ENCODE results near the gene ZBTB16. TPM values are rescaled to one million over a fixed set of nuclear protein-coding genes. Genes with fewer than 3 reads are reported as not detected.

The ZBTB16 gene
- total and polyA plus RNA-seq, 11 donors, result 15.3 to 130 (median 62.8) TPM

DNA sequence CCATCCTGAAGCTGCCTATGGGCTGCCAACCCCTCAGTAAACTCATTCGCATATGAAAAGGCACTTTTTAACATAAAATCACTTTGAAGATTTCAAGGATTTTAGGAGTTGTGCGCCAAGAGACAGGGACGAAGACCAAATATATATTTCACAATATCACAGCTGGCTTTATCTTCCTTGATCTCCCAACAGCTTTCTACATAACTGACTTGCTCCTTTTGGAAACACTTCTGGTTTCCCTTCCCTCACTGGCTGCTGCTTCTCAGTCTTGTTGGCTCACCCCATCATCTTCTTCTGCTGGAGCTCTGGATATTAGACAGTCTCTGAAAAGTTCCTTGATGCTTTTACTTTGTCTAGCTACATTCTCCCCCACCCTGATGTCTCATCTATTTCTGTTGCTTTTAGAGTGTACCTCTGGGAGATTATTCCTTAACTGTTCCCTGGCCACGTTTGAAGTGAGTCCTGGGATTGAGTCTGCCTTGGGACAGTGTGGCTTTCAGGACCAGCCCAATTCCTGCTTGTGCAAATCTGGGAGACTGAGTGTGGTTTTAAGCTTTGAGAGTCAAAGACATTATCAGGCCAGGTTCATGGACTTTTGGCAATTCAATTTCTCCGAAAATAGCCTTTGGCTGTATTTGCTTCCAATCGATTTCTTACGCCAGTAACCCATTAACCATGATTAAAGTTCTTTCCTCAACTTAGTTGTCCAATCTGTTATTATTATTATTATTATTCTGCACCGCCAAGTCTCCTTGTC lies 205.8 kb downstream of the ZBTB16 start:
- no peak overlapping the region for H3K4me3 ChIP-seq
- WGBS, 4 donors, result 77 to 81% (median 78%) methylated on average over 8 of the region's 8 CpGs
- DNase-seq, result no peak
- peaks cover 0 to 28% (median 9%) of the 10 kb centered on the region in 12 donors for H3K4me1 ChIP-seq
- ATAC-seq, result no peak
- peaks cover 0 to under 1% (median 0%) of the 10 kb centered on the region in 12 donors for H3K9me3 ChIP-seq
- no peak overlapping the region for H3K27ac ChIP-seq
- intact Hi-C loops (cut with DNase I), result loop anchor here in 3 of 10 donors (2.0 to 10.0 kb wide), 3 partner anchors 270 to 460 kb away; no protein-coding TSS in a partner anchor
- H3K27me3 ChIP-seq, result no peaks in the 10 kb centered on the region
- TF ChIP-seq POLR2A (IDR thresholded peaks at IDR 0.05), result no peak
- TF ChIP-seq, protein P1, sequence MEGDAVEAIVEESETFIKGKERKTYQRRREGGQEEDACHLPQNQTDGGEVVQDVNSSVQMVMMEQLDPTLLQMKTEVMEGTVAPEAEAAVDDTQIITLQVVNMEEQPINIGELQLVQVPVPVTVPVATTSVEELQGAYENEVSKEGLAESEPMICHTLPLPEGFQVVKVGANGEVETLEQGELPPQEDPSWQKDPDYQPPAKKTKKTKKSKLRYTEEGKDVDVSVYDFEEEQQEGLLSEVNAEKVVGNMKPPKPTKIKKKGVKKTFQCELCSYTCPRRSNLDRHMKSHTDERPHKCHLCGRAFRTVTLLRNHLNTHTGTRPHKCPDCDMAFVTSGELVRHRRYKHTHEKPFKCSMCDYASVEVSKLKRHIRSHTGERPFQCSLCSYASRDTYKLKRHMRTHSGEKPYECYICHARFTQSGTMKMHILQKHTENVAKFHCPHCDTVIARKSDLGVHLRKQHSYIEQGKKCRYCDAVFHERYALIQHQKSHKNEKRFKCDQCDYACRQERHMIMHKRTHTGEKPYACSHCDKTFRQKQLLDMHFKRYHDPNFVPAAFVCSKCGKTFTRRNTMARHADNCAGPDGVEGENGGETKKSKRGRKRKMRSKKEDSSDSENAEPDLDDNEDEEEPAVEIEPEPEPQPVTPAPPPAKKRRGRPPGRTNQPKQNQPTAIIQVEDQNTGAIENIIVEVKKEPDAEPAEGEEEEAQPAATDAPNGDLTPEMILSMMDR (IDR thresholded peaks at IDR 0.05), result no peak
- H3K36me3 ChIP-seq, result no peaks in the 10 kb centered on the region

DNA sequence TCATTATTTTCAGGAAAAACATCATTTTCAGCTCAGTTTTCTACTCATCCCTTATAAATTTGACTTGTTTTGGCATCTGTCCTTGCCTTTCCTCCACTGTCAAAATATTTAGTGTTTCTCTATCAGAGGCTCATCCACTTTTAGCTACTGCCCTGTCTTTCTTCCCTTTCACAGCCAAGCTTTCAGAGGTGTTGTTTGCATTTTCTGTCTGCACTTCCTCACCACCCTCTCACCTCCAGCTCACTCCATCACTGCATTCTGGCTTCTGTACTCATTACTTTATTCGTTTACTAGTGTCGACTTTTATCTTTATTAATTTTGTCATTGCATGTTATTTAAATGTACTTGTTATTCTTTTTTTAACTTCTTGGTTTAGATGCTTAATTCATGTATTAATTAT lies 210.0 kb downstream of the ZBTB16 start:
- DNase-seq (no peak), ATAC-seq (no peak)
- WGBS, 4 donors, result 36 to 48% (median 40%) methylated on average over 2 of the region's 2 CpGs
- H3K27me3 ChIP-seq, result no peaks in the 10 kb centered on the region
- H3K9me3 ChIP-seq, result peaks cover 0 to 3% (median 0%) of the 10 kb centered on the region in 12 donors
- H3K36me3 ChIP-seq, result no peaks in the 10 kb centered on the region
- no peak overlapping the region for H3K4me3 ChIP-seq
- TF ChIP-seq POLR2A (IDR thresholded peaks at IDR 0.05), result no peak
- TF ChIP-seq, protein P1 (IDR thresholded peaks at IDR 0.05), result no peak
- peaks cover 0 to 5% (median 0%) of the 10 kb centered on the region in 12 donors for H3K4me1 ChIP-seq
- no peak overlapping the region for H3K27ac ChIP-seq
- intact Hi-C loops (cut with DNase I), result loop anchor here in 1 of 10 donors (10.0 kb wide), 1 partner anchor 465 kb away; no protein-coding TSS in a partner anchor

DNA sequence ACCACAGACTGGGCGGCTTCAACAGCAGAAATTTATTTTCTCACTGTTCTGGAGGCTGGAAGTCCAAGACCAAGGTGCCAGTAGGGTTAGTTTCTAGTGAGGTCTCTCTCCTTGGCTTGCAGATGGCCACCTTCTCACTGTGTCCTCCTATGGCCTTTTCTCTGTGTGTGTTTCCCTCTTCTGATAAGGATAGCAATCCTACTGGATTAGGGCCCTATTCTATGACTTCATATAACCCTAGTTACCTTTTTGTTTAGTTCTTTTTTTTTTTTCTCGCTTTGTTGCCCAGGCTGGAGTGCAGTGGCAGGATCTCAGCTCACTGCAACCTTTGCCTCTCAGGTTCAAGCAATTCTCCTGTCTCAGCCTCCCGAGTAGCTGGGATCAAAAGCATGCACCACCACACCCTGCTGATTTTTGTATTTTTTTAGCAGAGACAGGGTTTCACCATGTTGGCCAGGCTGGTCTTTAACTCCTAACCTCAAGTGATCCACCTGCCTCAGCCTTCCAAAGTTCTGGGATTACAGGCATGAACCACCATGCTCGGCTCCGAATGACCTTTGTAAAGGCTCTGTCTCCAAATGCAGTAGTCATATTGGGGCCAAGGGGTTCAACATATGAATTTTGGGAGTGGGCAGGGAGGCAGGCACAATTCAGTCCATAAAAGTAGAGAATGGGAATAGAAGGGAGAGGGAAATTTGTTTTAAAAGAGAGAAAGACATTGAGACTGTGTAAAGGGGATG lies 211.2 kb downstream of the ZBTB16 start:
- Histone ChIP-seq H3K4me1 (peaks cover 0 to 5% (median 0%) of the 10 kb centered on the region in 12 donors), H3K4me3 (no peak overlapping the region), H3K27ac (no peak overlapping the region), H3K27me3 (no peaks in the 10 kb centered on the region), H3K9me3 (peaks cover 0 to 3% (median 0%) of the 10 kb centered on the region in 12 donors), H3K36me3 (no peaks in the 10 kb centered on the region)
- 92 to 97% (median 94%) methylated on average over 5 of the region's 5 CpGs for WGBS, 4 donors
- intact Hi-C loops (cut with DNase I), result no loop called here
- no peak for ATAC-seq
- no peak for DNase-seq
- TF ChIP-seq, protein P1 (IDR thresholded peaks at IDR 0.05), result no peak

DNA sequence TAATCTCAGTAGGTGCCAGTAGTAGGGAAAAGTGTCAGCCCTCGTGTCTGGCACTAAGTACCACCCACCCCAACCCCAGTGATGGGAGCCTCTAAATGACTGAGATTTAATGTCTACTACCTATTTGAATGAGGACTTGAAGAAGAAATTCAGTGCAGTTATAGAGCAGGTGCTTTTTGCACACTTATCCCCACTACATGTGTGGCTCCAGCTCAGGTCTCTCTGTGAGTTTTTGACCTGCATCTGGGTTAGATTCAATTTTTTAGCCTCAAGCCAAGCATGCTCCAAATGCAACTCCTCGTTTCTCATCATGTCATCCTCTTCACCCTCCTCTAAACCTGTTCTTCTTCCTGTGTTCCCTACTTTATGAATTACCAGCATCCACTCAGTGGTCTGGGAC lies 211.8 kb downstream of the ZBTB16 start:
- H3K36me3 ChIP-seq, result no peaks in the 10 kb centered on the region
- no peak overlapping the region for H3K27ac ChIP-seq
- no peak for TF ChIP-seq POLR2A (IDR thresholded peaks at IDR 0.05)
- TF ChIP-seq, protein P1 (IDR thresholded peaks at IDR 0.05), result no peak
- DNase-seq (no peak), ATAC-seq (no peak)
- no peak overlapping the region for H3K4me3 ChIP-seq
- no peaks in the 10 kb centered on the region for H3K27me3 ChIP-seq
- peaks cover 0 to 3% (median 0%) of the 10 kb centered on the region in 12 donors for H3K9me3 ChIP-seq
- 75 to 79% (median 77%) methylated on average over 2 of the region's 2 CpGs for WGBS, 4 donors
- intact Hi-C loops (cut with DNase I), result no loop called here
- H3K4me1 ChIP-seq, result peaks cover 0 to 5% (median 0%) of the 10 kb centered on the region in 12 donors

Measured in heart left ventricle (tissue), 16 donors.